SK-N-MC (cell line): ENCODE data around the gene FAM9C.

Experiments used
- EZH2 ChIP-seq: fragments of 200-600 bp; sonication (generic); IDR thresholded peaks from one replicate; pipeline ENCODE4 v1.6.1; 2017; ENCODE audit warnings: antibody characterized with exemption
- POLR2AphosphoS5 ChIP-seq: IDR thresholded peaks from 2 replicates; pipeline ENCODE4 v1.6.1; 2012; ENCODE audit warnings: mild to moderate bottlenecking, low read depth, low read length, borderline replicate concordance

DNA sequence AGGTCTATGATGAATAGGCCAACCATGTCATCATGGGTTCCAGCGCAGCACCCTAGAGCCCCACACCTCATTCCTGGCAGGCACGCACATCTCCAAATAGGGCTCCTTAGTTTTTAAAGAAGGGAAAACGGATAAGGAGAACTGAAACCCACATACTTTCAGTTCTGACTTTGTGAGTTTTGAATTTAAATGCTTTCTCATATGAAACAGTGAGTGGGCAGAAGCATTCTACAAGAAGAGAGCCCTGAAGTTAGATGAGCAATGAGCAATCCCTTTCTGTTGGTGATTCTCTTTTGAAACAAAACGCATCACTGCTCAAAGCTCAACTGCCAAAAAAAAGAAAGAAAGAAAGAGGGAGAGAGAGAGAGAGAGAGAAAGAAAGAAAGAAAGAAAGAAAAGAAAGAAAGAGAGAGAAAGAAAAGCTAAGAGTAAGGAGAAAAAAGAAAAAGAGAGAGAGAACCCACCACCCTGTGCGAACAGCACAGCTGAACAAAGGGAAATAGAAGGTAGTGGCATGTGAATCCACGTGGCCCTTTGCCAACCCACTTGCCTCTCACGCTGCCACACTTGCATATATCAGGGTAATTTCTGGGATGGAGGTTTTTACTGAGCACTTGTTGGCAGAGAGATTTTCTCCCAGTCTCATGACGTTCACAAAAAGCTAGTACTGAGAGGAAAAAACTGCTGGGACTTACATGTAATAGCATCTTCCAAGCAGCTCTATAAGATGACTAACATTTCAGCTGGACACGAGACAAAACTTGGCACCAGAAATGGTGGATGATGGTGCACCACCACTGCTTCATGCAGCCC lies 38.6 kb downstream of the FAM9C start:
- TF ChIP-seq EZH2 (no peak), POLR2AphosphoS5 (no peak)
